ENCODE results near the gene ATP1A4. TPM values are rescaled to one million over a fixed set of nuclear protein-coding genes. Genes with fewer than 3 reads are reported as not detected.

Gene ATP1A4
- total and polyA plus RNA-seq, 10 of the 15 experiments (the other 5 are each of a cell fraction or from before 2014, with no cell fraction given): 0.31 to 1.0 (median 0.54) TPM

- TF ChIP-seq E2F4 (IDR thresholded peaks at IDR 0.05; ENCODE audit: low read depth, low read length) (no peak), DPF2 (IDR thresholded peaks at IDR 0.05) (peak; percentile 52), IRF4 (IDR thresholded peaks at IDR 0.05; ENCODE audit: low read depth, low read length) (no peak), IKZF1 (conservative IDR thresholded peaks at IDR 0.05) (peak; percentile 26; the same call in 1 of the 2 replicates), E4F1 (IDR thresholded peaks at IDR 0.05; ENCODE audit: borderline replicate concordance, partially characterized antibody) (no peak), GABPA (IDR thresholded peaks at IDR 0.05; ENCODE audit: low read depth) (no peak), NR2F1 (conservative IDR thresholded peaks at IDR 0.05) (no peak), MYC (IDR thresholded peaks at IDR 0.05; ENCODE audit: insufficient read depth, insufficient read length, insufficient replicate concordance, low read length, severe bottlenecking) (no peak), CBX5 (IDR thresholded peaks at IDR 0.05; ENCODE audit: low read depth) (no peak), USF1 (IDR thresholded peaks at IDR 0.05; ENCODE audit: borderline replicate concordance, extremely low read length, insufficient read depth, low read depth, low read length) (no peak), ZSCAN29 (IDR thresholded peaks at IDR 0.05) (no peak), SMARCA5 (IDR thresholded peaks at IDR 0.05) (0 out of 2 replicates have a peak, but pooled peaks have one; percentile 37), CEBPB (IDR thresholded peaks at IDR 0.05; ENCODE audit: borderline replicate concordance in 1 of 2, low read depth in 2 of 2, low read length in 2 of 2) (no peak), HDAC6 (IDR thresholded peaks at IDR 0.05; ENCODE audit: unreplicated experiment) (no peak)
Observed at GRCh38 chr1:160205242-160206035, 54.0 kb downstream of the ATP1A4 start, which contains the start of gene PEA15 (continued).
